Transverse colon (tissue), 4 donors: ENCODE data around the gene TNK2. TPM values are rescaled to one million over a fixed set of nuclear protein-coding genes. Genes with fewer than 3 reads are reported as not detected.
A peak's percentile ranks its signal among the peaks of the same experiment; 100 is the strongest.

Source experiments
- DNase-seq: peaks from one replicate; pipeline ENCODE4 v3.0.0-alpha.2; 2019
- H3K27ac ChIP-seq, 4 donors: fragments of 200-600 bp; sonication (generic); 2 replicates each; pipeline ENCODE4 v1.5.1; 2016 to 2018; ENCODE audit warnings: inconsistent platforms in 4 of 4
- H3K27me3 ChIP-seq: fragments of 200-600 bp; sonication (generic); 2 replicates; pipeline ENCODE4 v1.5.1; 2017; ENCODE audit warnings: inconsistent platforms
- H3K36me3 ChIP-seq, 4 donors: fragments of 200-600 bp; sonication (generic); 2 replicates each; pipeline ENCODE4 v1.5.1; 2017 to 2019; ENCODE audit warnings: inconsistent platforms in 4 of 4
- H3K4me1 ChIP-seq, 4 donors: fragments of 200-600 bp; sonication (generic); 2 replicates each; pipeline ENCODE4 v1.5.1; 2017 to 2020; ENCODE audit warnings: inconsistent platforms in 4 of 4
- H3K4me3 ChIP-seq, 4 donors: fragments of 200-600 bp; sonication (generic); 1 replicate in 1 of 4; 2 replicates in 3 of 4; pipeline versions ENCODE4 v1.5.1 to v1.6.1; 2017 to 2019; ENCODE audit warnings: inconsistent platforms in 4 of 4
- H3K9me3 ChIP-seq, 2 donors: fragments of 200-600 bp; sonication (generic); 2 replicates each; pipeline ENCODE4 v1.5.1; 2017 to 2019; ENCODE audit warnings: inconsistent platforms in 2 of 2
- CTCF ChIP-seq, 5 experiments: fragments of 200-600 bp in 3 of 5; fragments of 450-650 bp in 2 of 5; sonication (generic) in 3 of 5; IDR thresholded peaks; 1 replicate in 2 of 5; 2 replicates in 3 of 5; pipeline ENCODE4 v1.5.1; 2016 to 2017; ENCODE audit warnings: antibody characterized with exemption in 5 of 5, inconsistent platforms in 3 of 5, mild to moderate bottlenecking in 2 of 5, moderate library complexity in 1 of 5
- EP300 ChIP-seq: sonication (generic); formaldehyde crosslinking; IDR thresholded peaks from one replicate; pipeline ENCODE4 v1.6.1; 2017; ENCODE audit warnings: antibody characterized with exemption, low read depth
- POLR2A ChIP-seq: fragments of 450-650 bp; IDR thresholded peaks from one replicate; pipeline ENCODE4 v1.6.1; 2016; ENCODE audit warnings: antibody characterized with exemption, mild to moderate bottlenecking, moderate library complexity
- POLR2AphosphoS5 ChIP-seq, 3 donors: sonication (generic); formaldehyde crosslinking; IDR thresholded peaks; one replicate each; pipeline ENCODE4 v1.6.1; 2016; ENCODE audit warnings: antibody characterized with exemption in 3 of 3
- WGBS, 2 donors: methylation state at CpG; one replicate each; pipeline ENCODE4 v1.1.5; 2018; ENCODE audit warnings: low coverage in 1 of 2; 5-methylcytosine and 5-hydroxymethylcytosine counted together
- in situ Hi-C, 4 donors: fragments of 200-750 bp; cut with MboI; loops; one replicate each; pipeline versions ENCODE4 v1.15.0 to v1.15.1; 2017; ENCODE audit warnings: low sequenced_read_pairs in 3 of 4, low pct_ligation_motif_present in 1 of 4, low pct_unique_long_range_greater_than_20kb in 1 of 4
- intact Hi-C: fragments of 100-400 bp; cut with DNase I; formaldehyde crosslinking; loops from one replicate; pipeline ENCODE4 v1.15.1; 2023; ENCODE audit warnings: low total_unique reads
- total RNA-seq, 4 donors: library from RNA; depleted of rRNA; stranded (reverse); fragments of >200 nt; gene quantifications; one replicate each; pipeline ENCODE4 v1.1.0, GENCODE V29; 2016

The TNK2 gene
- total RNA-seq, 4 donors from 2014 or later: 19.1 to 74.1 (median 21.3) TPM

- Histone ChIP-seq H3K27ac (no peak overlapping the region), H3K4me3 (no peak overlapping the region), H3K9me3 (no peaks in the 10 kb centered on the region), H3K4me1 (peaks cover 0 to 4% (median 2%) of the 10 kb centered on the region in 4 donors), H3K27me3 (no peaks in the 10 kb centered on the region), H3K36me3 (no peaks in the 10 kb centered on the region)
- intact Hi-C loops: no loop called here
- WGBS, 2 donors: 79% methylated on average over 19 of the region's 19 CpGs; no CpG with 5 or more reads in 1 of the 2 donors
- DNase-seq: no peak
- TF ChIP-seq EP300 (no peak), CTCF (IDR thresholded peaks at IDR 0.05) (no peak), POLR2AphosphoS5 (IDR thresholded peaks at IDR 0.05) (no peak), POLR2A (no peak)
- in situ Hi-C loops: no loop called here
Measured at GRCh38 chr3:195839260-195840010, 68.9 kb downstream of the TNK2 start.

GRCh38 chr3:195838714-195839113, 69.6 kb downstream of the TNK2 start:
- TF ChIP-seq POLR2A (no peak), POLR2AphosphoS5 (IDR thresholded peaks at IDR 0.05) (no peak), CTCF (IDR thresholded peaks at IDR 0.05) (no peak), EP300 (no peak)
- no peaks in the 10 kb centered on the region for H3K36me3 ChIP-seq
- H3K9me3 ChIP-seq: no peaks in the 10 kb centered on the region
- in situ Hi-C loops: no loop called here
- H3K4me1 ChIP-seq: peaks cover 0 to 4% (median 2%) of the 10 kb centered on the region in 4 donors
- intact Hi-C loops: no loop called here
- WGBS, 2 donors: 70 to 84% methylated on average over 5 of the region's 5 CpGs
- H3K27ac ChIP-seq: no peak overlapping the region
- H3K27me3 ChIP-seq: no peaks in the 10 kb centered on the region
- DNase-seq: no peak
- no peak overlapping the region for H3K4me3 ChIP-seq

GRCh38 chr3:195836476-195837135, 71.7 kb downstream of the TNK2 start:
- TF ChIP-seq POLR2A (no peak), CTCF (IDR thresholded peaks at IDR 0.05) (no peak), POLR2AphosphoS5 (IDR thresholded peaks at IDR 0.05) (no peak), EP300 (no peak)
- Histone ChIP-seq H3K4me3 (no peak overlapping the region), H3K36me3 (no peaks in the 10 kb centered on the region), H3K9me3 (no peaks in the 10 kb centered on the region), H3K27me3 (no peaks in the 10 kb centered on the region), H3K27ac (no peak overlapping the region), H3K4me1 (peaks cover 0 to 4% (median 2%) of the 10 kb centered on the region in 4 donors)
- WGBS, 2 donors: 83 to 100% methylated on average over 1 to 14 of the region's 14 CpGs
- no peak for DNase-seq
- intact Hi-C loops: no loop called here
- in situ Hi-C loops: no loop called here

- in situ Hi-C loops: no loop called here
- no peak for DNase-seq
Measured at GRCh38 chr3:195835791-195836190, 72.6 kb downstream of the TNK2 start.

More at GRCh38 chr3:195835791-195836190, 72.6 kb downstream of the TNK2 start:
- intact Hi-C loops: no loop called here
- Histone ChIP-seq H3K4me3 (no peak overlapping the region), H3K9me3 (no peaks in the 10 kb centered on the region), H3K27ac (peak overlapping the region in 3 of 4 donors; percentile 21 to 47 (median 41)), H3K4me1 (peaks cover 0 to 4% (median 2%) of the 10 kb centered on the region in 4 donors), H3K27me3 (no peaks in the 10 kb centered on the region), H3K36me3 (no peaks in the 10 kb centered on the region)
- TF ChIP-seq CTCF (IDR thresholded peaks at IDR 0.05): no peak
- TF ChIP-seq POLR2A: no peak
- no peak for TF ChIP-seq POLR2AphosphoS5 (IDR thresholded peaks at IDR 0.05)
- no peak for TF ChIP-seq EP300
- WGBS, 2 donors: 82 to 93% methylated on average over 10 to 14 of the region's 14 CpGs
